ENCODE measurements around the gene MEGF10.

- TF ChIP-seq CTCF (IDR thresholded peaks at IDR 0.05; ENCODE audit: low read length) (no peak), EZH2 (IDR thresholded peaks at IDR 0.05; ENCODE audit: borderline replicate concordance, low read length) (no peak)
Observed at GRCh38 chr5:127298036-127298429, 7.4 kb downstream of the MEGF10 start.
